ENCODE measurements around the gene TNNT2. TPM values are rescaled to one million over a fixed set of nuclear protein-coding genes. Genes with fewer than 3 reads are reported as not detected.

TNNT2 gene
- total RNA-seq, 2 experiments from 2014 or later, result not detected

DNA sequence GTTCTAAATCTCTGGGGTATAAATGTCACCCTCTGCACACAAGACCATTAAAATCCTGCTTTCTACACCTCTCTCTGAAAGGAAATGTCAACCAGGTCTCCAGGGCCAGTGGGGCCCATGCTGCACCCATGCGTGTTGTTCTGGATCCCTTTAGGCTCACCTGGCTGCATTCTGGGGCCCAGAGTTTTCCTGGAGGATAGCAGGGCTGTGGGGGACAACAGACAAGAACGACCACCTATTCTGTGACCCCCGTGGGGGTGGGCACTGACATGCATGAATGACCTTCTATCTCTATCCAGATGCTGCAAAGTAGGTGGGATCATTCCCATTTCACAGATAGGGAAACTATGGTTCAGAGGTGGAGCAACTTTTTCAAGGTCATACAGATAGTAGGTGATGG lies 41.6 kb downstream of the TNNT2 start:
- no peak for ATAC-seq
- H3K27ac Mint-ChIP-seq, result no peak overlapping the region
- H3K4me1 Mint-ChIP-seq (ENCODE audit: low read depth), result no peaks in the 10 kb centered on the region
- ChIA-PET POLR2A (no interaction called here), CTCF (interaction anchor here (1.8 kb wide), 1 partner anchor 11 kb away, joined by 5 read pairs; no protein-coding TSS in a partner anchor)
- DNase-seq, result no peak
- peaks cover 11% of the 10 kb centered on the region for H3K27me3 Mint-ChIP-seq (ENCODE audit: low read depth)
- H3K4me3 Mint-ChIP-seq, result no peak overlapping the region
- H3K36me3 Mint-ChIP-seq (ENCODE audit: low read depth), result no peaks in the 10 kb centered on the region
- H3K9me3 Mint-ChIP-seq (ENCODE audit: insufficient read depth), result no peaks in the 10 kb centered on the region

- Mint-ChIP-seq H3K36me3 (ENCODE audit: low read depth) (no peaks in the 10 kb centered on the region), H3K27ac (no peak overlapping the region), H3K4me3 (no peak overlapping the region), H3K4me1 (ENCODE audit: low read depth) (no peaks in the 10 kb centered on the region), H3K9me3 (ENCODE audit: insufficient read depth) (no peaks in the 10 kb centered on the region), H3K27me3 (ENCODE audit: low read depth) (peaks cover 7% of the 10 kb centered on the region)
- DNase-seq (no peak), ATAC-seq (no peak)
- ChIA-PET POLR2A (no interaction called here), CTCF (no interaction called here)
Measured at GRCh38 chr1:201335174-201335870, 42.2 kb downstream of the TNNT2 start.

GRCh38 chr1:201334325-201335173 lies 42.9 kb downstream of the TNNT2 start:
- no peaks in the 10 kb centered on the region for H3K9me3 Mint-ChIP-seq (ENCODE audit: insufficient read depth)

GRCh38 chr1:201332616-201333335 lies 44.7 kb downstream of the TNNT2 start:
- no peaks in the 10 kb centered on the region for H3K9me3 Mint-ChIP-seq (ENCODE audit: insufficient read depth)
- no peaks in the 10 kb centered on the region for H3K27me3 Mint-ChIP-seq (ENCODE audit: low read depth)
- ChIA-PET CTCF (no interaction called here), POLR2A (no interaction called here)
- H3K4me1 Mint-ChIP-seq (ENCODE audit: low read depth), result no peaks in the 10 kb centered on the region
- no peak overlapping the region for H3K27ac Mint-ChIP-seq
- no peak overlapping the region for H3K4me3 Mint-ChIP-seq
- ATAC-seq, result no peak
- DNase-seq, result no peak
- H3K36me3 Mint-ChIP-seq (ENCODE audit: low read depth), result no peaks in the 10 kb centered on the region

More at GRCh38 chr1:201334325-201335173, 42.9 kb downstream of the TNNT2 start:
- Mint-ChIP-seq H3K36me3 (ENCODE audit: low read depth) (no peaks in the 10 kb centered on the region), H3K27ac (no peak overlapping the region), H3K27me3 (ENCODE audit: low read depth) (peaks cover 4% of the 10 kb centered on the region), H3K4me1 (ENCODE audit: low read depth) (no peaks in the 10 kb centered on the region), H3K4me3 (no peak overlapping the region)
- ATAC-seq (no peak), DNase-seq (no peak)
- ChIA-PET CTCF (no interaction called here), POLR2A (no interaction called here)

DNA sequence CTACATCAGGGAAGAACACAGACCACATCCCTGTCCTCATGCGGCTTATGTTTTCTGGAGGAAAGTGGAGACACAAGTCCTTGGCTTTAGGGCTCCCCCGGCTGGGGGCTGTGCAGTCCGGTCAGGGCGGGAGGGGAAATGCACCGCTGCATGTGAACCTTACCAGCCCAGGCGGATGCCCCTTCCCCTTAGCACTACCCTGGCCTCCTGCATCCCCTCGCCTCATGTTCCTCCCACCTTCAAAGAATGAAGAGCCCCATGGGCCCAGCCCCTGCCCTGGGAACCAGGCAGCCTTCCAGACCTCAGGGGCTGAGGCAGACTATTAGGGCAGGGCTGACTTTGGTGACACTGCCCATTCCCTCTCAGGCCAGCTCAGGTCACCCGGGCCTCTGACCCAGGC lies 45.5 kb downstream of the TNNT2 start:
- ChIA-PET POLR2A (no interaction called here), CTCF (no interaction called here)
- no peak overlapping the region for H3K4me3 Mint-ChIP-seq

GRCh38 chr1:201331166-201331565 lies 46.3 kb downstream of the TNNT2 start:
- no peak for ATAC-seq
- Mint-ChIP-seq H3K4me3 (no peak overlapping the region), H3K9me3 (ENCODE audit: insufficient read depth) (no peaks in the 10 kb centered on the region), H3K4me1 (ENCODE audit: low read depth) (no peaks in the 10 kb centered on the region), H3K36me3 (ENCODE audit: low read depth) (no peaks in the 10 kb centered on the region), H3K27me3 (ENCODE audit: low read depth) (no peaks in the 10 kb centered on the region), H3K27ac (no peak overlapping the region)
- no peak for DNase-seq
- CTCF ChIA-PET, result interaction anchor here (1.6 kb wide), 1 partner anchor 16 kb away, joined by 6 read pairs; no protein-coding TSS in a partner anchor
- POLR2A ChIA-PET, result no interaction called here

More for the DNA sequence above, 45.5 kb downstream of the TNNT2 start:
- Mint-ChIP-seq H3K36me3 (ENCODE audit: low read depth) (no peaks in the 10 kb centered on the region), H3K27me3 (ENCODE audit: low read depth) (no peaks in the 10 kb centered on the region), H3K4me1 (ENCODE audit: low read depth) (no peaks in the 10 kb centered on the region), H3K27ac (no peak overlapping the region), H3K9me3 (ENCODE audit: insufficient read depth) (no peaks in the 10 kb centered on the region)
- no peak for DNase-seq
- ATAC-seq, result no peak

DNA sequence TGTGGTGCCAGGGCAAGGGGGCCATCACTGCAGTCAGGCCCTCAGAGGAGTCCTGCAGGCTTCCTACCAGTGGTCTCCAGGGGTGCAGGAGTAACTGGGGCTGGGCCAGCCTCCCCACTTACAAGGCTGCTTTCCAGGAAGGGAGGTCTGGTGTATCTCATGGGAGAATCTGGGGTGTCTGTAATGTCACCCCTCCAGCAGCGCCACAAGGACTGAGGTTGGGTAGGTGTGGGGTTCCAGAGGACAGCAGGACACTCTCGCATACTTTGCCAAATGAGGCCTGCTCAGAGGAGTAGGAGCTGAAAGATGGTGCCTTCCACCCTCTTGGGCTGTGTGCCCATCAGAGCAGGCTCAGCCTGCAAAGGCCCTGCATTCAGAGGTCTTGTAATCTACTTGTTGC lies 46.9 kb downstream of the TNNT2 start:
- no peaks in the 10 kb centered on the region for H3K27me3 Mint-ChIP-seq (ENCODE audit: low read depth)
- CTCF ChIA-PET, result interaction anchor here (1.6 kb wide), 1 partner anchor 17 kb away, joined by 6 read pairs; no protein-coding TSS in a partner anchor
- H3K4me3 Mint-ChIP-seq, result no peak overlapping the region
- H3K9me3 Mint-ChIP-seq (ENCODE audit: insufficient read depth), result no peaks in the 10 kb centered on the region
- no peaks in the 10 kb centered on the region for H3K36me3 Mint-ChIP-seq (ENCODE audit: low read depth)
- POLR2A ChIA-PET, result no interaction called here
- DNase-seq (no peak), ATAC-seq (no peak)
- no peaks in the 10 kb centered on the region for H3K4me1 Mint-ChIP-seq (ENCODE audit: low read depth)
- no peak overlapping the region for H3K27ac Mint-ChIP-seq

GRCh38 chr1:201329801-201330200 lies 47.7 kb downstream of the TNNT2 start:
- no peaks in the 10 kb centered on the region for H3K4me1 Mint-ChIP-seq (ENCODE audit: low read depth)
- no peaks in the 10 kb centered on the region for H3K36me3 Mint-ChIP-seq (ENCODE audit: low read depth)
- no peaks in the 10 kb centered on the region for H3K27me3 Mint-ChIP-seq (ENCODE audit: low read depth)
- no peak overlapping the region for H3K27ac Mint-ChIP-seq
- ATAC-seq (no peak), DNase-seq (no peak)
- no peaks in the 10 kb centered on the region for H3K9me3 Mint-ChIP-seq (ENCODE audit: insufficient read depth)
- POLR2A ChIA-PET, result no interaction called here
- CTCF ChIA-PET, result interaction anchor here (1.6 kb wide), 1 partner anchor 17 kb away, joined by 6 read pairs; no protein-coding TSS in a partner anchor
- H3K4me3 Mint-ChIP-seq, result no peak overlapping the region

DNA sequence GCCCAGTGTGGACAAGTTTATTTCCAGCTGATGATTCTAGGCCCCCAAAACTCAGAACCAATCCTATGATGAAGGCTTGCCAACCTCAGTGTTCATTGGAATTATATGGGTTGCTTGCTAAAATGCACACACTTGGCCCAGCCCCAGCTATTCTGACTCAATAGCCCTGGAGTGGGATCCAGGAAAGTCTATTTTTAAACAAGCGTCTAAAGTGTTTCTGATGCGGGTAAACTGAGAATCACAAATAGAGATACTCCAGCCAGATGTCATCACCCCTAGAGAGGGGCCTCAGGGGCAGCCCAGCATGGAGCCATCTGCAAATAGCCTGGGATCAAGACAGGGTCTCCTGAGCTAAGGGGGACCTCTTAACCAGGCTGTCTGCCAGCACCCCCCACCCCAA lies 48.2 kb downstream of the TNNT2 start:
- H3K9me3 Mint-ChIP-seq (ENCODE audit: insufficient read depth), result no peaks in the 10 kb centered on the region
- H3K4me1 Mint-ChIP-seq (ENCODE audit: low read depth), result no peaks in the 10 kb centered on the region
- H3K27ac Mint-ChIP-seq, result no peak overlapping the region
- CTCF ChIA-PET, result no interaction called here
- no peaks in the 10 kb centered on the region for H3K27me3 Mint-ChIP-seq (ENCODE audit: low read depth)
- POLR2A ChIA-PET, result no interaction called here
- no peak overlapping the region for H3K4me3 Mint-ChIP-seq
- ATAC-seq (no peak), DNase-seq (no peak)
- H3K36me3 Mint-ChIP-seq (ENCODE audit: low read depth), result no peaks in the 10 kb centered on the region

GRCh38 chr1:201328576-201328975 lies 48.9 kb downstream of the TNNT2 start:
- ATAC-seq (no peak), DNase-seq (no peak)
- no peaks in the 10 kb centered on the region for H3K9me3 Mint-ChIP-seq (ENCODE audit: insufficient read depth)
- H3K27me3 Mint-ChIP-seq (ENCODE audit: low read depth), result no peaks in the 10 kb centered on the region
- no peaks in the 10 kb centered on the region for H3K4me1 Mint-ChIP-seq (ENCODE audit: low read depth)
- no peak overlapping the region for H3K4me3 Mint-ChIP-seq
- ChIA-PET CTCF (no interaction called here), POLR2A (no interaction called here)
- no peaks in the 10 kb centered on the region for H3K36me3 Mint-ChIP-seq (ENCODE audit: low read depth)
- H3K27ac Mint-ChIP-seq, result no peak overlapping the region

DNA sequence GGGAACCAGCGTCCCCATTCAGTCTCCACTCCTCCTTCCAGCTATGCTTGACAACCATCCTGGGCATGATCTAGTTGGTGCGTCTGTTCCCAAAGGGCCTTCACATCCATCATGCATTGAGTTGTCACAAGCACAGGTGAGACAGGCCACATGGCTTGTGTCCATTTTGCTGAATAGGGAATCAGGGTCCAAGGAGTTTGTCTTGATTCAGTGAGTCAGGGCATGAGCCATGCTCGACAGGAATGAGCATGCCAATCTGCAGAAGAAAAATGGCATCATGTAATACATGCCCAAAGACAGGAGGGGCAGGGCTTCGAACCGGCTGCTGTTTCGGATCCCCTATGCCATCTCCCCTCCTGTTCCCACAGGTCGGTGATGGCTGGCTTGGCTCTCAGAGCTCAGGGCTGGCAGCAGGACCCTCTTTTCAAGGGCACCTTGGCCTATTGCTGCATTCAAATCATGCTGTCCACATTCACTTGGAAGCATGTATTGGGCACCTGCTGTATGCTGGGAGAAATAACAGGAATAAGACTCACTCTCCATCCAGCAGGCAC lies 49.7 kb downstream of the TNNT2 start:
- POLR2A ChIA-PET, result no interaction called here

More for the DNA sequence above, 49.7 kb downstream of the TNNT2 start:
- CTCF ChIA-PET, result interaction anchor here (1.1 kb wide), 1 partner anchor 15 kb away, joined by 4 read pairs; no protein-coding TSS in a partner anchor
- H3K4me3 Mint-ChIP-seq, result no peak overlapping the region
- no peaks in the 10 kb centered on the region for H3K27me3 Mint-ChIP-seq (ENCODE audit: low read depth)
- DNase-seq, result no peak
- no peaks in the 10 kb centered on the region for H3K9me3 Mint-ChIP-seq (ENCODE audit: insufficient read depth)
- no peak for ATAC-seq
- H3K36me3 Mint-ChIP-seq (ENCODE audit: low read depth), result no peaks in the 10 kb centered on the region
- no peaks in the 10 kb centered on the region for H3K4me1 Mint-ChIP-seq (ENCODE audit: low read depth)
- H3K27ac Mint-ChIP-seq, result no peak overlapping the region

Measured in activated CD8-positive, alpha-beta T cell treated with anti-CD3 and anti-CD28 coated beads, Interleukin-2, amount 10 ng/mL, durations not matched to agents 7 days and 5 days (primary cell).